Activated CD8-positive, alpha-beta T cell treated with anti-CD3 and anti-CD28 coated beads for 36 hours (primary cell): ENCODE results near the gene MRPL17. TPM values are rescaled to one million over a fixed set of nuclear protein-coding genes. Genes with fewer than 3 reads are reported as not detected.
"Not testable (repeated sequence)": the region's sequence is repeated elsewhere in the genome, so short reads cannot be mapped to it uniquely, and the experiment has no call there.

Experiments
- ATAC-seq: fragments of 200-7000 bp; cut with Tn5 transposase; one replicate; pipeline ENCODE4 v1.10.0; 2021; ENCODE audit warnings: mild to moderate bottlenecking, moderate library complexity
- CTCF ChIA-PET: fragments of 350-600 bp; sonication (Branson Sonifier 250); formaldehyde crosslinking; loops from one replicate; lab custom pipeline; 2021; ENCODE audit warnings: antibody characterized with exemption; lab: Charles Lee
- POLR2A ChIA-PET: fragments of 350-600 bp; sonication (Branson Sonifier 250); formaldehyde crosslinking; loops from one replicate; lab custom pipeline; 2021; ENCODE audit warnings: antibody characterized with exemption; lab: Charles Lee
- DNase-seq: peaks from one replicate; pipeline ENCODE4 v3.0.0-alpha.2; 2020
- H3K27ac Mint-ChIP-seq: one replicate; pipeline ENCODE4 v1.8.0; 2021; ENCODE audit warnings: mild to moderate bottlenecking, mixed read lengths
- H3K27me3 Mint-ChIP-seq: one replicate; pipeline ENCODE4 v1.8.0; 2021; ENCODE audit warnings: mixed read lengths
- H3K36me3 Mint-ChIP-seq: one replicate; pipeline ENCODE4 v1.8.0; 2021; ENCODE audit warnings: low read depth, mixed read lengths
- H3K4me1 Mint-ChIP-seq: one replicate; pipeline ENCODE4 v1.8.0; 2021; ENCODE audit warnings: low read depth, mixed read lengths
- H3K4me3 Mint-ChIP-seq: one replicate; pipeline ENCODE4 v1.8.0; 2021; ENCODE audit warnings: mild to moderate bottlenecking, moderate library complexity, mixed read lengths
- H3K9me3 Mint-ChIP-seq: one replicate; pipeline ENCODE4 v1.8.0; 2021; ENCODE audit warnings: mixed read lengths
- intact Hi-C: fragments of 100-400 bp; cut with micrococcal nuclease; formaldehyde crosslinking; loops from one replicate; pipeline ENCODE4 v1.10.0; 2022
- total RNA-seq, 2 experiments: library from RNA; stranded (reverse); gene quantifications; one replicate each; pipeline ENCODE4 v1.2.3, GENCODE V29; 2021
- TF ChIP-seq, protein P1 (sequence below): fragments of 200-600 bp; IDR thresholded peaks from one replicate; pipeline ENCODE4 v1.8.0; 2022; ENCODE audit warnings: antibody characterized with exemption, mild to moderate bottlenecking

The MRPL17 gene
- total RNA-seq, 2 experiments from 2014 or later = 140 to 144 TPM

DNA sequence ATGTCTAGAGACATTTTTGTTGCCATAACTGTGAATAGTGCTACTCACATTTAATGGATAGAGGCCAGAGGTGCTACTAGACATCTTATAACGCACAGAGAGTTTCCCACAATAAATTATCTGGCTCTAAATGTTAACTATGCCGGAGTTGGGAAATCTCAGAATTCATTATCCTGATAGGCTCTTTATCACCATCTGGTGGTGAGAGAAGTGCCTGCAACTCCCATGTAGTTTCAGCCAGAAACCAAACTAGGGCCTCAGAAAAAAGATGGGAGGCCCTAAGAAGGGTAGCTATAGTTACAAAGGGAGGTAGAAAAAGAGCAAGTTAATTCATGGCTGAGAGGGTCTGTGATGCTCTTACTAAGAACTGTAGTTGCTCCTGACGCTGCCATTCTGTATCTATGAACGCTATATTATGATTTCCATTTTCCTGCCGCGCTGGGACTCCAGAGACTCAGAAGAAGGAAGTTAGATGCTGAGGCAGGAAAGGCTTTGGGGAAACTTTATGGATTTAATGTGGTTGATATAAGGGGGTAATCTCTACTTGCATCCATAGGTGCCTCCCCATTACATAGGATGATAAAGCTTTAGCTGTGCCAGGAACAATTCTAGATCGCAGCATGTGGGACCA lies 22.9 kb upstream of the MRPL17 start:
- H3K36me3 Mint-ChIP-seq = peaks cover 2% of the 10 kb centered on the region
- H3K4me3 Mint-ChIP-seq = no peak overlapping the region
- ChIA-PET POLR2A (interaction anchor here (0.6 to 1.7 kb wide), 3 partner anchors 10 to 672 kb away, joined by 3 to 6 read pairs (median 3); no protein-coding TSS in a partner anchor), CTCF (interaction anchor here (0.7 to 6.1 kb wide), 46 partner anchors 10 to 343 kb away, joined by 3 to 88 read pairs (median 5); partner anchors contain the start of genes TAF10 and TPP1)
- peak; percentile 88 for ATAC-seq
- H3K9me3 Mint-ChIP-seq = no peaks in the 10 kb centered on the region
- TF ChIP-seq, protein P1, sequence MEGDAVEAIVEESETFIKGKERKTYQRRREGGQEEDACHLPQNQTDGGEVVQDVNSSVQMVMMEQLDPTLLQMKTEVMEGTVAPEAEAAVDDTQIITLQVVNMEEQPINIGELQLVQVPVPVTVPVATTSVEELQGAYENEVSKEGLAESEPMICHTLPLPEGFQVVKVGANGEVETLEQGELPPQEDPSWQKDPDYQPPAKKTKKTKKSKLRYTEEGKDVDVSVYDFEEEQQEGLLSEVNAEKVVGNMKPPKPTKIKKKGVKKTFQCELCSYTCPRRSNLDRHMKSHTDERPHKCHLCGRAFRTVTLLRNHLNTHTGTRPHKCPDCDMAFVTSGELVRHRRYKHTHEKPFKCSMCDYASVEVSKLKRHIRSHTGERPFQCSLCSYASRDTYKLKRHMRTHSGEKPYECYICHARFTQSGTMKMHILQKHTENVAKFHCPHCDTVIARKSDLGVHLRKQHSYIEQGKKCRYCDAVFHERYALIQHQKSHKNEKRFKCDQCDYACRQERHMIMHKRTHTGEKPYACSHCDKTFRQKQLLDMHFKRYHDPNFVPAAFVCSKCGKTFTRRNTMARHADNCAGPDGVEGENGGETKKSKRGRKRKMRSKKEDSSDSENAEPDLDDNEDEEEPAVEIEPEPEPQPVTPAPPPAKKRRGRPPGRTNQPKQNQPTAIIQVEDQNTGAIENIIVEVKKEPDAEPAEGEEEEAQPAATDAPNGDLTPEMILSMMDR = peak; percentile 85
- intact Hi-C loops = no loop called here
- peak overlapping the region; percentile 59 for H3K27ac Mint-ChIP-seq
- no peaks in the 10 kb centered on the region for H3K27me3 Mint-ChIP-seq
- DNase-seq = peak; percentile 64
- peaks cover 19% of the 10 kb centered on the region for H3K4me1 Mint-ChIP-seq

DNA sequence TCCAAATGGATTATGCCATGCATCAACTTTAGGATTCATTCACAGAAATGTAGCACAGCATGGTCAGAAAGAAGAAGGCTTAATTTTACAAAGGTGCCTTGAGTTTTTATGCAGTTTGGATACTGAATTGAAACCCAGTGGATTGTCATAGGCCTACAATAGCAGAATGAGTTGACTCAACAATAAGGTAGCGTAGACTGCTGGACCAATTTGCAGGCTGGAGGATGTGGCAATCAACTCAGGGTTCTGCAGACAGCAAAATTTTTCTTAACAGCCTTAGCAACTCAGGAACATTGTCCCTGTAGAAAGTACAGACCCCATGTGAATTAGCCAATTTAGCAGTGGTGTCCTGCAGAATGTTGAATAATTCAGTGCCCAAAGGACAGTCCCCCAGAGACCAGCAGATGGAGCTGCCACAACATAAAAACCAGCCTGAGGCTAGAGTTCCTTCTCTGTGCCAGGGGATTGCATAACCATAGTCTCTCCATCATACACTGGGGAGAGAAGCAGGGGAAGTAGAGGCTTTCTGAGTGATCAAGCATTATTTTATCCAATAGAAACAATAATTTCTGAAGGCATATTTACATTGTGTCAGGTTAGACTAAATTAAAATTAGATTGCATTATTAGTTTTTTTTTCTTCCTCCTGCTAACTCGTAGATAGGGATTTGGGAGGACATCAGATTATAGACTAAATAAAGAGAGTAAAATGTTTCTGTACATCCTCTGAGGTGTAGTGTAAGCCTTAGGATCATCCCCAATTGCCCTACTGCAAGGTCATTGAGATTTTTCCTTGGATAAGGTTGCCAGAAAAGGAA lies 20.3 kb upstream of the MRPL17 start:
- DNase-seq (peak; percentile 37), ATAC-seq (peak; percentile 64)
- POLR2A ChIA-PET = interaction anchor here (1.6 kb wide), 1 partner anchor 20 kb away, joined by 4 read pairs; no protein-coding TSS in a partner anchor
- Mint-ChIP-seq H3K4me3 (no peak overlapping the region), H3K27me3 (no peaks in the 10 kb centered on the region), H3K4me1 (peaks cover 11% of the 10 kb centered on the region), H3K36me3 (peaks cover 4% of the 10 kb centered on the region), H3K9me3 (no peaks in the 10 kb centered on the region), H3K27ac (no peak overlapping the region)
- intact Hi-C loops = loop anchor here (2.0 kb wide), 1 partner anchor 53 kb away; no protein-coding TSS in a partner anchor
- TF ChIP-seq, protein P1 = peak; percentile 52
- CTCF ChIA-PET = interaction anchor here (1.2 to 6.1 kb wide), 8 partner anchors 8 to 172 kb away, joined by 3 to 88 read pairs (median 30); no protein-coding TSS in a partner anchor

DNA sequence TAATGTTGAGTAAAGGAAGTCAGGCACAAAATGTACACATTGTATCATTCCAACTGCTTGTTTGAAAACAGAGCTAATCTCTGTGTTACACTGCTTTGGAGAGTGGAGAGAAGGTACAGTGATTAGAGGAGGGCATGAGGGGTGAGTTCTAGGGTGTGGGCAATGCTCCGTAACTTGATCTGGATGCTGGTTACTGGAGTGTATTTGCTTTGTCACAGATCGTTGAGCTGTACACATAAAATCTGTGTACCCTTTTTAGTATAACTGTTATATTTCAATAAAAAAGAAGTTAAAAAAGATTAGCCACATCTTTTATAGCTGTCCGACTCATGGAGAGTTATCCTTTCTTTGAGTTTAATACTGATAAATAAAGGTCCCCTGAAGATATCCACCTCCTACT lies 18.8 kb upstream of the MRPL17 start:
- ChIA-PET CTCF (interaction anchor here (1.1 to 6.1 kb wide), 6 partner anchors 9 to 127 kb away, joined by 3 to 88 read pairs (median 4); no protein-coding TSS in a partner anchor), POLR2A (interaction anchor here (0.6 kb wide), 1 partner anchor 29 kb away, joined by 3 read pairs; no protein-coding TSS in a partner anchor)
- H3K4me1 Mint-ChIP-seq = peaks cover 11% of the 10 kb centered on the region
- not testable (repeated sequence) for ATAC-seq, H3K4me3 Mint-ChIP-seq, DNase-seq, H3K27me3 Mint-ChIP-seq, H3K27ac Mint-ChIP-seq, H3K9me3 Mint-ChIP-seq, H3K36me3 Mint-ChIP-seq
- intact Hi-C loops = loop anchor here (2.0 kb wide), 1 partner anchor 55 kb away; no protein-coding TSS in a partner anchor

DNA sequence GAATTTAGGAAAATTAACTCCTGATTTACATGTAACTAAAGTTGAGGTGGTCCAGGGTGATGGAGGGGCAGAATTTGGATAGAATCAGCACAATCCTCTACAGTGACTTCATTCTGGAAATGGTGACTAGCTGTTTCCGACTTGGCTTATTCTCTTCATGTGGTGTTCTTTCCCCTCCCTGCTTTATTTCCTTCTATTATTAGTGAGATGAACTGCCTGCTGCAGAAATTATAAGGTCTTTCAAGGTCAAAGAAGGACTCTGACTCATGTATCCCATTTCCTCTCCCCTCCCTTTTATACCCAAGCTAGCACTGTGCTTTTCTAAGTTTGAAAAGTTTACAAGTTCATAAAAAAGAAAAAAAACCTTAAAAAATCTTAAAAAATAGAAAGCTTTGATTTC lies 12.2 kb upstream of the MRPL17 start:
- Mint-ChIP-seq H3K36me3 (peaks cover 5% of the 10 kb centered on the region), H3K9me3 (no peaks in the 10 kb centered on the region), H3K27me3 (no peaks in the 10 kb centered on the region), H3K4me1 (peaks cover 31% of the 10 kb centered on the region), H3K4me3 (no peak overlapping the region), H3K27ac (peak overlapping the region; percentile 49)
- ATAC-seq (peak; percentile 71), DNase-seq (peak; percentile 26)
- TF ChIP-seq, protein P1 = no peak
- POLR2A ChIA-PET = interaction anchor here (1.1 to 1.6 kb wide), 3 partner anchors 10 to 1987 kb away, joined by 3 to 6 read pairs (median 4); partner anchors contain the start of genes RPL27A and TRIM66
- CTCF ChIA-PET = interaction anchor here (0.8 to 4.8 kb wide), 14 partner anchors 9 to 332 kb away, joined by 3 to 64 read pairs (median 4); partner anchors contain the start of gene MRPL17
- intact Hi-C loops = no loop called here

DNA sequence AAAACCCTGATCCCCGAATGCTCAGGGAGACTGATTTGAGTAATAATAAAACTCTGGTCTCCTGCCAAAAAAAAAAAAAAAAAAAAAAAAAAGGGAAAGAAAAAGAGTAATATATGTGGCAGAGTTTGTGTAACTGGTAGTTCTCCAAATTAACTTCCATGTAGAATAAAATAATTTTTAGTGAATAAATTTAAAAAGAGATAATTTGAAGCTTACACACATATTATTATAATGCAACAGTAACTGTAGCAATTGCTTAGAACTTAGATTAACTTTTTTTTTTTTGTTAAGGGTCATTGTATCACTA lies 11.0 kb upstream of the MRPL17 start:
- POLR2A ChIA-PET = interaction anchor here (0.6 to 1.8 kb wide), 5 partner anchors 21 to 211 kb away, joined by 3 to 4 read pairs (median 3); no protein-coding TSS in a partner anchor

More for the DNA sequence above, 11.0 kb upstream of the MRPL17 start:
- CTCF ChIA-PET = interaction anchor here (0.7 to 4.8 kb wide), 7 partner anchors 11 to 90 kb away, joined by 3 to 64 read pairs (median 4); partner anchors contain the start of gene ILK
- no peak overlapping the region for H3K4me3 Mint-ChIP-seq
- peaks cover 31% of the 10 kb centered on the region for H3K4me1 Mint-ChIP-seq
- H3K36me3 Mint-ChIP-seq = peaks cover 5% of the 10 kb centered on the region
- H3K9me3 Mint-ChIP-seq = no peaks in the 10 kb centered on the region
- peak; percentile 8 for ATAC-seq
- no peaks in the 10 kb centered on the region for H3K27me3 Mint-ChIP-seq
- intact Hi-C loops = no loop called here
- DNase-seq = no peak
- H3K27ac Mint-ChIP-seq = peak overlapping the region; percentile 46
- TF ChIP-seq, protein P1 = no peak
